SK-N-SH (cell line): ENCODE data around the gene ASB18. TPM values are rescaled to one million over a fixed set of nuclear protein-coding genes. Genes with fewer than 3 reads are reported as not detected.

Experiments used
- CTCF ChIA-PET: fragments of 300-600, 350-600 bp; formaldehyde crosslinking; extraction: SDS; loops from one replicate; lab custom pipeline; 2021; lab: Yijun Ruan, JAX
- POLR2A ChIA-PET: fragments of 350-600 bp; sonication (Branson Sonifier 250); formaldehyde crosslinking; extraction: SDS; loops from one replicate; lab custom pipeline; 2020; ENCODE audit warnings: antibody characterized with exemption, inconsistent platforms; lab: Yijun Ruan, JAX
- DNase-seq: peaks from one replicate; pipeline ENCODE4 v3.0.0; 2012
- H2AFZ ChIP-seq: fragments of 200-600 bp; sonication (generic); 2 replicates; pipeline ENCODE4 v1.8.1; 2016; ENCODE audit warnings: antibody characterized with exemption, mild to moderate bottlenecking, low read depth
- H3F3A ChIP-seq: fragments of 200-600 bp; sonication (generic); replicated peaks from 2 replicates; pipeline ENCODE3; 2016; ENCODE audit warnings: antibody characterized with exemption, mild to moderate bottlenecking; ENCODE audit not compliant: insufficient read depth
- H3K27ac ChIP-seq, 2 experiments: fragments of 200-500 bp in 1 of 2; fragments of 200-600 bp in 1 of 2; sonication (Bioruptor generic) in 1 of 2; sonication (generic), shearing (Covaris generic) in 1 of 2; 2 replicates each; pipeline versions ENCODE4 v1.5.1 to v1.6.1; 2014 to 2016; ENCODE audit warnings: low read depth in 2 of 2, inconsistent platforms in 1 of 2, low read length in 1 of 2, mild to moderate bottlenecking in 1 of 2, mixed read lengths in 1 of 2
- H3K27me3 ChIP-seq: fragments of 200-600 bp; sonication (generic), shearing (Covaris generic); 2 replicates; pipeline ENCODE4 v1.6.1; 2016; ENCODE audit warnings: mixed run types; ENCODE audit not compliant: insufficient read depth
- H3K36me3 ChIP-seq, 2 experiments: fragments of 200-500 bp in 1 of 2; fragments of 200-600 bp in 1 of 2; sonication (Bioruptor generic) in 1 of 2; sonication (generic) in 1 of 2; replicated peaks in 1 of 2; 2 replicates each; pipeline versions ENCODE3 to v1.5.1; 2014 to 2016; ENCODE audit warnings: low read length in 1 of 2, mild to moderate bottlenecking in 1 of 2; ENCODE audit not compliant: insufficient read depth in 2 of 2, control insufficient read depth in 1 of 2
- H3K4me1 ChIP-seq, 2 experiments: fragments of 200-500 bp in 1 of 2; fragments of 200-600 bp in 1 of 2; sonication (Bioruptor generic) in 1 of 2; sonication (generic), shearing (Covaris generic) in 1 of 2; 2 replicates each; pipeline versions ENCODE4 v1.5.1 to v1.6.1; 2014 to 2016; ENCODE audit warnings: low read depth in 1 of 2, low read length in 1 of 2, mixed run types in 1 of 2; ENCODE audit not compliant: insufficient read depth in 2 of 2, control insufficient read depth in 1 of 2
- H3K4me2 ChIP-seq: fragments of 200-600 bp; sonication (generic), shearing (Covaris generic); 2 replicates; pipeline ENCODE4 v1.6.1; 2017; ENCODE audit warnings: mixed run types
- H3K4me3 ChIP-seq, 2 experiments: fragments of 200-500 bp in 1 of 2; fragments of 200-600 bp in 1 of 2; sonication (Bioruptor generic) in 1 of 2; sonication (generic), shearing (Covaris generic) in 1 of 2; 2 replicates each; pipeline versions ENCODE4 v1.5.1 to v1.8.1; 2014 to 2016; ENCODE audit warnings: low read depth in 2 of 2, inconsistent platforms in 1 of 2, low read length in 1 of 2, mild to moderate bottlenecking in 1 of 2, mixed read lengths in 1 of 2, moderate library complexity in 1 of 2
- H3K79me2 ChIP-seq: fragments of 200-600 bp; sonication (generic); 2 replicates; pipeline ENCODE4 v1.8.1; 2017; ENCODE audit warnings: mild to moderate bottlenecking; ENCODE audit not compliant: insufficient read depth
- H3K9ac ChIP-seq: fragments of 200-600 bp; sonication (generic); 2 replicates; pipeline ENCODE4 v1.6.1; 2017; ENCODE audit warnings: mixed run types
- H3K9me2 ChIP-seq: fragments of 200-600 bp; sonication (generic); 2 replicates; pipeline ENCODE4 v1.6.1; 2017; ENCODE audit warnings: mixed run types
- H3K9me3 ChIP-seq: fragments of 200-600 bp; sonication (generic); 2 replicates; pipeline ENCODE4 v1.6.1; 2017; ENCODE audit warnings: mixed run types, mild to moderate bottlenecking, moderate library complexity
- H4K20me1 ChIP-seq: fragments of 200-600 bp; sonication (generic); 2 replicates; pipeline ENCODE4 v1.6.1; 2017; ENCODE audit warnings: mild to moderate bottlenecking, mixed run types; ENCODE audit not compliant: insufficient read depth
- EP300 ChIP-seq, 2 experiments: IDR thresholded peaks; 2 replicates each; pipeline versions ENCODE4 v1.4.0 to v1.6.1; 2012; ENCODE audit warnings: borderline replicate concordance in 1 of 2, low read depth in 1 of 2, low read length in 1 of 2
- FOSL2 ChIP-seq: IDR thresholded peaks from 2 replicates; pipeline ENCODE4 v1.4.0; 2012; ENCODE audit warnings: low read depth, mild to moderate bottlenecking, moderate library complexity, borderline replicate concordance
- FOXJ3 ChIP-seq: sonication (generic); formaldehyde crosslinking; IDR thresholded peaks from 2 replicates; pipeline ENCODE4 v1.5.1; 2020; ENCODE audit warnings: mild to moderate bottlenecking, missing genetic modification reagents
- GABPA ChIP-seq: IDR thresholded peaks from 2 replicates; pipeline ENCODE4 v1.4.0; 2012; ENCODE audit warnings: low read depth, mild to moderate bottlenecking
- MEF2A ChIP-seq: IDR thresholded peaks from 2 replicates; pipeline ENCODE4 v1.4.0; 2012; ENCODE audit warnings: low read depth, borderline replicate concordance
- NRF1 ChIP-seq: IDR thresholded peaks from 2 replicates; pipeline ENCODE4 v1.6.1; 2012; ENCODE audit warnings: low read depth, mild to moderate bottlenecking, low read length
- POLR2AphosphoS5 ChIP-seq: IDR thresholded peaks from 2 replicates; pipeline ENCODE4 v1.6.1; 2012; ENCODE audit warnings: low read depth, low read length
- RAD21 ChIP-seq: IDR thresholded peaks from 2 replicates; pipeline ENCODE4 v1.6.1; 2012; ENCODE audit warnings: mild to moderate bottlenecking, low read length
- RCOR1 ChIP-seq: fragments of 150-350 bp; IDR thresholded peaks from 2 replicates; pipeline ENCODE4 v1.6.1; 2017; ENCODE audit warnings: antibody characterized with exemption, low read length
- RFX5 ChIP-seq: IDR thresholded peaks from 2 replicates; pipeline ENCODE4 v1.6.1; 2012; ENCODE audit warnings: mild to moderate bottlenecking, improper control_type of control experiment, low read length
- SIN3A ChIP-seq: IDR thresholded peaks from 2 replicates; pipeline ENCODE4 v1.6.1; 2012; ENCODE audit warnings: low read depth, mild to moderate bottlenecking, low read length, moderate library complexity, borderline replicate concordance
- SMC3 ChIP-seq: IDR thresholded peaks from 2 replicates; pipeline ENCODE4 v1.6.1; 2012; ENCODE audit warnings: low read depth, low read length, improper control_type of control experiment
- TCF12 ChIP-seq: IDR thresholded peaks from 2 replicates; pipeline ENCODE4 v1.4.0; 2012
- TEAD4 ChIP-seq: IDR thresholded peaks from 2 replicates; pipeline ENCODE4 v1.4.0; 2012; ENCODE audit warnings: mild to moderate bottlenecking, borderline replicate concordance; ENCODE audit not compliant: insufficient read depth
- YY1 ChIP-seq: IDR thresholded peaks from 2 replicates; pipeline ENCODE4 v1.4.0; 2012; ENCODE audit warnings: low read depth, mild to moderate bottlenecking
- WGBS: methylation state at CpG from one replicate; pipeline ENCODE4 v1.1.6; 2017; ENCODE audit warnings: low lambda C conversion rate; 5-methylcytosine and 5-hydroxymethylcytosine counted together
- polyA plus RNA-seq, 3 experiments: library from polyadenylated mRNA; depleted of rRNA; stranded (reverse); fragments of >200 nt; gene quantifications; 2 replicates each; pipeline ENCODE4 v1.2.3, GENCODE V29; 2012
- TF ChIP-seq, protein P1 (sequence below): fragments of 150-350 bp; IDR thresholded peaks from 2 replicates; pipeline ENCODE4 v1.6.1; 2017; ENCODE audit warnings: antibody characterized with exemption, low read length, low read depth, borderline replicate concordance
- TF ChIP-seq, protein P2 (sequence below): fragments of 150-350 bp; IDR thresholded peaks from 2 replicates; pipeline ENCODE4 v1.6.1; 2016; ENCODE audit warnings: mild to moderate bottlenecking, low read depth, low read length
- TF ChIP-seq, protein P3 (sequence below): IDR thresholded peaks from 2 replicates; pipeline ENCODE4 v1.6.1; 2012; ENCODE audit warnings: mild to moderate bottlenecking, low read depth, low read length, moderate library complexity
- TF ChIP-seq, protein P4 (sequence below): IDR thresholded peaks from 2 replicates; pipeline ENCODE4 v1.4.0; 2012; ENCODE audit warnings: low read depth, borderline replicate concordance
- TF ChIP-seq, protein P5 (sequence below): IDR thresholded peaks from 2 replicates; pipeline ENCODE4 v1.4.0; 2012; ENCODE audit warnings: low read depth, borderline replicate concordance

Gene ASB18
- polyA plus RNA-seq, 1 of the 3 experiments (the other 2 are of a cell fraction): not detected

DNA sequence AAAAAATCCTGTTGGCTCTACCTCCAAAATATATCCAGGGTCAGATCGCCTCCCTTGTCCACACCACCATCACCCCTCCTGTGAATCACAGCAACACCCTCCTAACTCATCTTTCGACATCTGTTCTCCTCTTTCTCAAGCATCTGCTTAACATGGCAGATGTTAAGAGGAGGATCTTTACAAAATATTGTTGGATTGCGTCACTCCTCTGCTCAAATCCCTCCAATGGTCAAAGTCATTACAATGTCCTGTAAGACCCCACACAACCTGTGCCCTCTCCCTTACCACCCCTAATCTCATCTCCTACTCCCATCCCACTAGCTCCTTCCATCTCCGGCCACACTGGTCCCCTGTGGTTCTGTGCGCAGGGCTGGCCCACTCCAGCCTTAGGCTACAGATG lies 59.3 kb downstream of the ASB18 start:
- H3K4me2 ChIP-seq: no peak overlapping the region
- no peak overlapping the region for H3K27ac ChIP-seq
- no peak overlapping the region for H3K9ac ChIP-seq
- H3K36me3 ChIP-seq: no peaks in the 10 kb centered on the region
- no peaks in the 10 kb centered on the region for H4K20me1 ChIP-seq
- WGBS: 41% methylated on average over 5 of the region's 5 CpGs
- no peaks in the 10 kb centered on the region for H3K27me3 ChIP-seq
- H3F3A ChIP-seq: no peaks in the 10 kb centered on the region
- H3K4me1 ChIP-seq: no peaks in the 10 kb centered on the region
- no peak overlapping the region for H2AFZ ChIP-seq
- no peaks in the 10 kb centered on the region for H3K9me3 ChIP-seq
- no peak overlapping the region for H3K4me3 ChIP-seq
- H3K9me2 ChIP-seq: no peaks in the 10 kb centered on the region
- ChIA-PET POLR2A (no interaction called here), CTCF (no interaction called here)
- H3K79me2 ChIP-seq: no peaks in the 10 kb centered on the region
- DNase-seq: no peak
- TF ChIP-seq RCOR1 (no peak), POLR2AphosphoS5 (no peak), YY1 (no peak), TCF12 (no peak), FOXJ3 (CRISPR knock-in tag) (no peak)
- TF ChIP-seq, protein P1, sequence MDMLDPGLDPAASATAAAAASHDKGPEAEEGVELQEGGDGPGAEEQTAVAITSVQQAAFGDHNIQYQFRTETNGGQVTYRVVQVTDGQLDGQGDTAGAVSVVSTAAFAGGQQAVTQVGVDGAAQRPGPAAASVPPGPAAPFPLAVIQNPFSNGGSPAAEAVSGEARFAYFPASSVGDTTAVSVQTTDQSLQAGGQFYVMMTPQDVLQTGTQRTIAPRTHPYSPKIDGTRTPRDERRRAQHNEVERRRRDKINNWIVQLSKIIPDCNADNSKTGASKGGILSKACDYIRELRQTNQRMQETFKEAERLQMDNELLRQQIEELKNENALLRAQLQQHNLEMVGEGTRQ: no peak
- TF ChIP-seq, protein P2, sequence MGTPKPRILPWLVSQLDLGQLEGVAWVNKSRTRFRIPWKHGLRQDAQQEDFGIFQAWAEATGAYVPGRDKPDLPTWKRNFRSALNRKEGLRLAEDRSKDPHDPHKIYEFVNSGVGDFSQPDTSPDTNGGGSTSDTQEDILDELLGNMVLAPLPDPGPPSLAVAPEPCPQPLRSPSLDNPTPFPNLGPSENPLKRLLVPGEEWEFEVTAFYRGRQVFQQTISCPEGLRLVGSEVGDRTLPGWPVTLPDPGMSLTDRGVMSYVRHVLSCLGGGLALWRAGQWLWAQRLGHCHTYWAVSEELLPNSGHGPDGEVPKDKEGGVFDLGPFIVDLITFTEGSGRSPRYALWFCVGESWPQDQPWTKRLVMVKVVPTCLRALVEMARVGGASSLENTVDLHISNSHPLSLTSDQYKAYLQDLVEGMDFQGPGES: no peak

DNA sequence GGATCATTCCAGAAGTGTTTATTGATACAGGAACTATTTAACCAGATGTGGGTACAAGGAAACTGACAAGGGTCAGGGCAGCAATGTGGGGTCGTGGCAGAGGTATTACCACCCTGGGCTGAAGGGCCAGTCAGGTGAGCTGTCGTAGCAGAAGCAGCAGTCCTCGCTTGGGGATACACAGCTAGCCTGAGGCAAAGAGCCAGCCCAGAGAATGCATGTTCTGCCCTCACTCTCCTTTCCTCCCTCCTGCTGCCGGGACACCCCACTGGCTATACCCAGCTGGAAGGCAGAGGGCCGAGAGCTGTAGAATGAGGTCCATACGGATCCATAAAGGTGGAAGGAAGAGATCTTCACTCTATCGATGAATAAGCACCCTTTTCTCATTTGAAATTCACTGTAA lies 63.8 kb downstream of the ASB18 start:
- Histone ChIP-seq H3K4me1 (no peaks in the 10 kb centered on the region), H3F3A (no peaks in the 10 kb centered on the region), H3K36me3 (no peaks in the 10 kb centered on the region), H3K4me3 (no peak overlapping the region), H3K4me2 (no peak overlapping the region), H3K9ac (no peak overlapping the region), H3K79me2 (no peaks in the 10 kb centered on the region), H2AFZ (no peak overlapping the region), H3K9me2 (no peaks in the 10 kb centered on the region), H3K9me3 (no peaks in the 10 kb centered on the region), H3K27me3 (no peaks in the 10 kb centered on the region), H4K20me1 (no peaks in the 10 kb centered on the region), H3K27ac (no peak overlapping the region)
- POLR2A ChIA-PET: no interaction called here
- DNase-seq: no peak
- WGBS: 28% methylated on average over 7 of the region's 7 CpGs
- no peak for TF ChIP-seq EP300 (IDR thresholded peaks at IDR 0.05; ENCODE audit: borderline replicate concordance in 1 of 2, low read depth in 1 of 2, low read length in 1 of 2)
- no peak for TF ChIP-seq TCF12
- TF ChIP-seq, protein P3, sequence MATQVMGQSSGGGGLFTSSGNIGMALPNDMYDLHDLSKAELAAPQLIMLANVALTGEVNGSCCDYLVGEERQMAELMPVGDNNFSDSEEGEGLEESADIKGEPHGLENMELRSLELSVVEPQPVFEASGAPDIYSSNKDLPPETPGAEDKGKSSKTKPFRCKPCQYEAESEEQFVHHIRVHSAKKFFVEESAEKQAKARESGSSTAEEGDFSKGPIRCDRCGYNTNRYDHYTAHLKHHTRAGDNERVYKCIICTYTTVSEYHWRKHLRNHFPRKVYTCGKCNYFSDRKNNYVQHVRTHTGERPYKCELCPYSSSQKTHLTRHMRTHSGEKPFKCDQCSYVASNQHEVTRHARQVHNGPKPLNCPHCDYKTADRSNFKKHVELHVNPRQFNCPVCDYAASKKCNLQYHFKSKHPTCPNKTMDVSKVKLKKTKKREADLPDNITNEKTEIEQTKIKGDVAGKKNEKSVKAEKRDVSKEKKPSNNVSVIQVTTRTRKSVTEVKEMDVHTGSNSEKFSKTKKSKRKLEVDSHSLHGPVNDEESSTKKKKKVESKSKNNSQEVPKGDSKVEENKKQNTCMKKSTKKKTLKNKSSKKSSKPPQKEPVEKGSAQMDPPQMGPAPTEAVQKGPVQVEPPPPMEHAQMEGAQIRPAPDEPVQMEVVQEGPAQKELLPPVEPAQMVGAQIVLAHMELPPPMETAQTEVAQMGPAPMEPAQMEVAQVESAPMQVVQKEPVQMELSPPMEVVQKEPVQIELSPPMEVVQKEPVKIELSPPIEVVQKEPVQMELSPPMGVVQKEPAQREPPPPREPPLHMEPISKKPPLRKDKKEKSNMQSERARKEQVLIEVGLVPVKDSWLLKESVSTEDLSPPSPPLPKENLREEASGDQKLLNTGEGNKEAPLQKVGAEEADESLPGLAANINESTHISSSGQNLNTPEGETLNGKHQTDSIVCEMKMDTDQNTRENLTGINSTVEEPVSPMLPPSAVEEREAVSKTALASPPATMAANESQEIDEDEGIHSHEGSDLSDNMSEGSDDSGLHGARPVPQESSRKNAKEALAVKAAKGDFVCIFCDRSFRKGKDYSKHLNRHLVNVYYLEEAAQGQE: no peak
- no peak for TF ChIP-seq YY1
- TF ChIP-seq, protein P4, sequence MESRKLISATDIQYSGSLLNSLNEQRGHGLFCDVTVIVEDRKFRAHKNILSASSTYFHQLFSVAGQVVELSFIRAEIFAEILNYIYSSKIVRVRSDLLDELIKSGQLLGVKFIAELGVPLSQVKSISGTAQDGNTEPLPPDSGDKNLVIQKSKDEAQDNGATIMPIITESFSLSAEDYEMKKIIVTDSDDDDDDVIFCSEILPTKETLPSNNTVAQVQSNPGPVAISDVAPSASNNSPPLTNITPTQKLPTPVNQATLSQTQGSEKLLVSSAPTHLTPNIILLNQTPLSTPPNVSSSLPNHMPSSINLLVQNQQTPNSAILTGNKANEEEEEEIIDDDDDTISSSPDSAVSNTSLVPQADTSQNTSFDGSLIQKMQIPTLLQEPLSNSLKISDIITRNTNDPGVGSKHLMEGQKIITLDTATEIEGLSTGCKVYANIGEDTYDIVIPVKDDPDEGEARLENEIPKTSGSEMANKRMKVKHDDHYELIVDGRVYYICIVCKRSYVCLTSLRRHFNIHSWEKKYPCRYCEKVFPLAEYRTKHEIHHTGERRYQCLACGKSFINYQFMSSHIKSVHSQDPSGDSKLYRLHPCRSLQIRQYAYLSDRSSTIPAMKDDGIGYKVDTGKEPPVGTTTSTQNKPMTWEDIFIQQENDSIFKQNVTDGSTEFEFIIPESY: no peak
- no peak for TF ChIP-seq RFX5
- TF ChIP-seq FOXJ3 (CRISPR knock-in tag): no peak
- TF ChIP-seq TEAD4: no peak
- TF ChIP-seq SIN3A: no peak
- no peak for TF ChIP-seq RAD21
- no peak for TF ChIP-seq RCOR1
- no peak for TF ChIP-seq FOSL2
- no peak for TF ChIP-seq SMC3
- no peak for TF ChIP-seq GABPA
- TF ChIP-seq, protein P5, sequence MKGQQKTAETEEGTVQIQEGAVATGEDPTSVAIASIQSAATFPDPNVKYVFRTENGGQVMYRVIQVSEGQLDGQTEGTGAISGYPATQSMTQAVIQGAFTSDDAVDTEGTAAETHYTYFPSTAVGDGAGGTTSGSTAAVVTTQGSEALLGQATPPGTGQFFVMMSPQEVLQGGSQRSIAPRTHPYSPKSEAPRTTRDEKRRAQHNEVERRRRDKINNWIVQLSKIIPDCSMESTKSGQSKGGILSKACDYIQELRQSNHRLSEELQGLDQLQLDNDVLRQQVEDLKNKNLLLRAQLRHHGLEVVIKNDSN: no peak
- no peak for TF ChIP-seq NRF1
- TF ChIP-seq MEF2A: no peak
- CTCF ChIA-PET: interaction anchor here (1.3 kb wide), 2 partner anchors 20 to 420 kb away, joined by 5 to 6 read pairs; no protein-coding TSS in a partner anchor
